Heart left ventricle (tissue), 16 donors: ENCODE measurements around the gene RNF141. TPM values are rescaled to one million over a fixed set of nuclear protein-coding genes. Genes with fewer than 3 reads are reported as not detected.

ENCODE experiments used
- ATAC-seq, 4 donors: fragments of 200-7000 bp; cut with Tn5 transposase; one replicate each; pipeline ENCODE4 v1.9.1; 2020 to 2022; ENCODE audit warnings: moderate library complexity in 4 of 4, mild to moderate bottlenecking in 3 of 4, moderate number of reproducible peaks in 1 of 4
- DNase-seq, 5 donors: peaks; one replicate each; pipeline ENCODE4 v3.0.0-alpha.2; 2020
- H3K27ac ChIP-seq, 12 donors: fragments of 200-600 bp; sonication (generic) in 4 of 12; one replicate each; pipeline versions ENCODE4 v1.5.0 to v1.8.0; 2016 to 2022; ENCODE audit warnings: mild to moderate bottlenecking in 2 of 12
- H3K27me3 ChIP-seq, 9 donors: fragments of 200-600 bp; sonication (generic) in 2 of 9; one replicate each; pipeline versions ENCODE4 v1.5.1 to v1.8.0; 2016 to 2022; ENCODE audit warnings: mild to moderate bottlenecking in 3 of 9
- H3K36me3 ChIP-seq, 9 donors: fragments of 200-600 bp; sonication (generic) in 2 of 9; one replicate each; pipeline versions ENCODE4 v1.5.0 to v1.8.0; 2018 to 2022; ENCODE audit warnings: mild to moderate bottlenecking in 2 of 9
- H3K4me1 ChIP-seq, 12 donors: fragments of 200-600 bp; sonication (generic) in 4 of 12; one replicate each; pipeline versions ENCODE4 v1.5.0 to v1.8.0; 2016 to 2022; ENCODE audit warnings: mild to moderate bottlenecking in 3 of 12
- H3K4me3 ChIP-seq, 12 donors: fragments of 200-600 bp; sonication (generic) in 4 of 12; one replicate each; pipeline versions ENCODE4 v1.5.0 to v1.8.0; 2017 to 2022; ENCODE audit warnings: mild to moderate bottlenecking in 9 of 12, moderate library complexity in 4 of 12
- H3K9me3 ChIP-seq, 12 donors: fragments of 200-600 bp; sonication (generic) in 4 of 12; one replicate each; pipeline versions ENCODE4 v1.5.0 to v1.8.0; 2016 to 2022; ENCODE audit warnings: mild to moderate bottlenecking in 1 of 12
- CTCF ChIP-seq, 12 donors: fragments of 200-600 bp; sonication (generic) in 4 of 12; IDR thresholded peaks; one replicate each; pipeline versions ENCODE4 v1.5.0 to v1.8.0; 2018 to 2022; ENCODE audit warnings: antibody characterized with exemption in 12 of 12, mild to moderate bottlenecking in 5 of 12
- POLR2A ChIP-seq, 2 donors: fragments of 450-650 bp; IDR thresholded peaks; one replicate each; pipeline ENCODE4 v1.6.1; 2017; ENCODE audit warnings: antibody characterized with exemption in 2 of 2, mild to moderate bottlenecking in 2 of 2, moderate library complexity in 2 of 2
- WGBS, 4 donors: extraction: QIAGEN DNeasy Blood & Tissue Kit in 2 of 4; methylation state at CpG; one replicate each; pipeline versions ENCODE4 v1.1.5 to v1.1.7; 2013 to 2018; 5-methylcytosine and 5-hydroxymethylcytosine counted together
- intact Hi-C, 10 donors: fragments of 100-400 bp; cut with DNase I; formaldehyde crosslinking; loops; one replicate each; pipeline versions ENCODE4 v1.11.1 to v1.14.2; 2022
- polyA plus RNA-seq, 2 donors: library from polyadenylated mRNA; stranded (reverse); fragments of 200-250 nt; gene quantifications; one replicate each; pipeline ENCODE4 v1.2.3, GENCODE V29; 2013
- total RNA-seq, 9 donors: library from RNA; depleted of rRNA in 2 of 9; stranded (reverse); fragments of >200 nt in 2 of 9; fragmentation: NEBNext Ultra II Directional in 3 of 9; extraction: Animal tissue kit (Norgen Biotek cat#: 25700) in 3 of 9; gene quantifications; one replicate each; pipeline versions ENCODE4 v1.1.0 to v1.2.4, GENCODE V29; 2016 to 2023
- donor health status: ischemic (EF 13 %, LVEDD 7.1; RV severe dilation, severe dysfunction).
- donor health status: healthy with polysubstance abuse.
- donor health status: DM: no; HTN: yes; CAD: no.
- donor health status: DM: no; HTN: no; CAD: no.
- donor health status: ischemic (EF 25% LVEDD 6.9; RV normal size, moderate dysfunction).
- donor health status: ischemic (EF 25% LVEDD 5.7; RV mildly dilated, moderate dysfunction).
- donor health status: healthy.
- donor health status: DM: yes; HTN: yes; CAD: no.
- donor health status: ischemic (EF 35%, LVEDD 5.7; RV mildly dilated, moderate dysfunction).
- donor health status: nonischemic (EF 11% LVEDD 7.7; RV severe dilation, severe dysfunction).
- donor health status: DM: yes; HTN: yes; CAD: no.
- donor health status: PGD.
- donor health status: ischemic (EF 29% LVEDD 5.4; RV normal size, mild dysfunction).
- donor health status: nonischemic (EF 23%, LVEDD 6.1; RV moderate dilation, normal function).

Gene RNF141
- total and polyA plus RNA-seq, 11 donors, result 7.8 to 42.8 (median 30.7) TPM

GRCh38 chr11:10573556-10573955 is 32.6 kb upstream of the RNF141 start:
- Histone ChIP-seq H3K36me3 (peaks cover 0 to 15% (median 0%) of the 10 kb centered on the region in 9 donors), H3K4me3 (no peak overlapping the region), H3K27ac (peak overlapping the region in 2 of 12 donors; percentile 22 to 34), H3K9me3 (no peaks in the 10 kb centered on the region), H3K27me3 (no peaks in the 10 kb centered on the region), H3K4me1 (peaks cover 0 to 26% (median 8%) of the 10 kb centered on the region in 12 donors)
- 63 to 77% (median 76%) methylated on average over 3 of the region's 3 CpGs for WGBS, 4 donors
- TF ChIP-seq POLR2A (IDR thresholded peaks at IDR 0.05) (no peak), CTCF (IDR thresholded peaks at IDR 0.05) (no peak)
- ATAC-seq (peak in 3 of 4 donors; percentile 21 to 72 (median 24)), DNase-seq (no peak)
- intact Hi-C loops, result no loop called here

- Histone ChIP-seq H3K36me3 (peaks cover 0 to 10% (median 0%) of the 10 kb centered on the region in 9 donors), H3K27me3 (no peaks in the 10 kb centered on the region), H3K4me3 (no peak overlapping the region), H3K4me1 (peaks cover 0 to 32% (median 8%) of the 10 kb centered on the region in 12 donors), H3K9me3 (no peaks in the 10 kb centered on the region), H3K27ac (peak overlapping the region in 4 of 12 donors; percentile 22 to 43 (median 32))
- intact Hi-C loops, result no loop called here
- DNase-seq (no peak), ATAC-seq (no peak)
- TF ChIP-seq CTCF (IDR thresholded peaks at IDR 0.05) (no peak), POLR2A (IDR thresholded peaks at IDR 0.05) (no peak)
Observed at GRCh38 chr11:10573028-10573427, 32.0 kb upstream of the RNF141 start.

GRCh38 chr11:10572533-10572932 is 31.5 kb upstream of the RNF141 start:
- H3K4me3 ChIP-seq, result no peak overlapping the region
- no peak for TF ChIP-seq POLR2A (IDR thresholded peaks at IDR 0.05)
- intact Hi-C loops, result no loop called here
- ATAC-seq (no peak), DNase-seq (no peak)
- WGBS, 4 donors, result 64 to 72% (median 69%) methylated on average over 2 of the region's 2 CpGs
- peaks cover 0 to 5% (median 0%) of the 10 kb centered on the region in 9 donors for H3K36me3 ChIP-seq
- H3K27ac ChIP-seq, result peak overlapping the region in 3 of 12 donors; percentile 25 to 43 (median 39)
- peaks cover 0 to 32% (median 8%) of the 10 kb centered on the region in 12 donors for H3K4me1 ChIP-seq
- no peaks in the 10 kb centered on the region for H3K27me3 ChIP-seq
- H3K9me3 ChIP-seq, result no peaks in the 10 kb centered on the region

GRCh38 chr11:10568486-10568941 is 27.5 kb upstream of the RNF141 start, which contains the start of gene LYVE1:
LYVE1 (minus strand) TSS chr11:10568665; CDS start chr11:10568532, 133 bp downstream.
- Histone ChIP-seq H3K4me1 (peaks cover 0 to 38% (median 8%) of the 10 kb centered on the region in 12 donors), H3K9me3 (no peaks in the 10 kb centered on the region), H3K27me3 (no peaks in the 10 kb centered on the region), H3K27ac (peak within 1 kb of the TSS in 11 of 12 donors; percentile 0 to 76 (median 51)), H3K4me3 (peak within 1 kb of the TSS in 9 of 12 donors; percentile 6 to 39 (median 22)), H3K36me3 (peaks cover 0 to 2% (median 0%) of the 10 kb centered on the region in 9 donors)
- intact Hi-C loops, result loop anchor here in 5 of 10 donors (5.0 to 10.0 kb wide), 3 partner anchors 84 to 166 kb away; no protein-coding TSS in a partner anchor
- DNase-seq, result peak in 4 of 5 donors; percentile 45 to 51 (median 50)
- TF ChIP-seq POLR2A (IDR thresholded peaks at IDR 0.05) (no peak), CTCF (IDR thresholded peaks at IDR 0.05) (no peak)
- ATAC-seq, result peak; percentile 73 to 93 (median 80)
- WGBS, 4 donors, result 51 to 61% (median 52%) methylated on average over 6 to 7 of the region's 7 CpGs
